ENCODE data around the gene BAG3. TPM values are rescaled to one million over a fixed set of nuclear protein-coding genes. Genes with fewer than 3 reads are reported as not detected.

BAG3 gene
- total and polyA plus RNA-seq, 7 donors = 10.8 to 62.4 (median 32.9) TPM

- Histone ChIP-seq H3K9me3 (no peaks in the 10 kb centered on the region), H3K4me1 (peaks cover 0 to 96% (median 92%) of the 10 kb centered on the region in 4 donors), H3K27me3 (no peaks in the 10 kb centered on the region), H3K27ac (peak overlapping the region; percentile 27 to 99 (median 77)), H3K4me3 (no peak overlapping the region), H3K36me3 (no peaks in the 10 kb centered on the region)
- intact Hi-C loops (cut with DNase I) = no loop called here
- no peak for DNase-seq
- TF ChIP-seq POLR2AphosphoS5 (IDR thresholded peaks at IDR 0.05) = no peak
- TF ChIP-seq POLR2A (IDR thresholded peaks at IDR 0.05) = no peak
- no peak for TF ChIP-seq EP300 (IDR thresholded peaks at IDR 0.05)
- no peak for TF ChIP-seq CTCF (IDR thresholded peaks at IDR 0.05)
- 84 to 88% methylated on average over 12 of the region's 12 CpGs for WGBS, 2 donors
These were observed 12.9 kb downstream of the BAG3 start for GRCh38 chr10:119663866-119664698.

GRCh38 chr10:119665901-119666708, 14.9 kb downstream of the BAG3 start:
- WGBS, 2 donors = 77 to 84% methylated on average over 14 of the region's 14 CpGs
- H3K27ac ChIP-seq = peak overlapping the region in 3 of 4 donors; percentile 72 to 98 (median 80)

GRCh38 chr10:119666709-119667004, 15.5 kb downstream of the BAG3 start:
- intact Hi-C loops (cut with DNase I) = no loop called here
- Histone ChIP-seq H3K27me3 (no peaks in the 10 kb centered on the region), H3K9me3 (no peaks in the 10 kb centered on the region), H3K4me3 (no peak overlapping the region), H3K4me1 (peaks cover 0 to 83% (median 79%) of the 10 kb centered on the region in 4 donors), H3K27ac (peak overlapping the region in 3 of 4 donors; percentile 72 to 98 (median 80)), H3K36me3 (peaks cover 17 to 23% (median 21%) of the 10 kb centered on the region in 4 donors)
- TF ChIP-seq POLR2A (IDR thresholded peaks at IDR 0.05) = no peak
- no peak for TF ChIP-seq CTCF (IDR thresholded peaks at IDR 0.05)
- TF ChIP-seq EP300 (IDR thresholded peaks at IDR 0.05) = no peak
- TF ChIP-seq POLR2AphosphoS5 (IDR thresholded peaks at IDR 0.05) = no peak
- DNase-seq = no peak
- 97% methylated on average over 2 of the region's 2 CpGs for WGBS, 2 donors

More at GRCh38 chr10:119665901-119666708, 14.9 kb downstream of the BAG3 start:
- Histone ChIP-seq H3K4me1 (peaks cover 0 to 88% (median 84%) of the 10 kb centered on the region in 4 donors), H3K36me3 (peaks cover 12 to 17% (median 16%) of the 10 kb centered on the region in 4 donors), H3K9me3 (no peaks in the 10 kb centered on the region), H3K27me3 (no peaks in the 10 kb centered on the region), H3K4me3 (no peak overlapping the region)
- no peak for DNase-seq
- TF ChIP-seq CTCF (IDR thresholded peaks at IDR 0.05) = no peak
- TF ChIP-seq POLR2AphosphoS5 (IDR thresholded peaks at IDR 0.05) = no peak
- no peak for TF ChIP-seq EP300 (IDR thresholded peaks at IDR 0.05)
- TF ChIP-seq POLR2A (IDR thresholded peaks at IDR 0.05) = no peak
- intact Hi-C loops (cut with DNase I) = no loop called here

GRCh38 chr10:119667562-119668328, 16.6 kb downstream of the BAG3 start:
- peak; percentile 90 for DNase-seq
- H3K36me3 ChIP-seq = peaks cover 27 to 34% (median 31%) of the 10 kb centered on the region in 4 donors
- H3K27me3 ChIP-seq = no peaks in the 10 kb centered on the region
- H3K27ac ChIP-seq = peak overlapping the region; percentile 72 to 98 (median 78)
- intact Hi-C loops (cut with DNase I) = no loop called here
- no peak for TF ChIP-seq EP300 (IDR thresholded peaks at IDR 0.05)
- TF ChIP-seq CTCF (IDR thresholded peaks at IDR 0.05) = peak in 1 of 4 experiments; percentile 11
- TF ChIP-seq POLR2AphosphoS5 (IDR thresholded peaks at IDR 0.05) = peak in 3 of 4 donors; percentile 38 to 52 (median 50)
- no peak for TF ChIP-seq POLR2A (IDR thresholded peaks at IDR 0.05)
- H3K4me1 ChIP-seq = peaks cover 0 to 75% (median 68%) of the 10 kb centered on the region in 4 donors
- 63 to 80% methylated on average over 12 of the region's 12 CpGs for WGBS, 2 donors
- no peaks in the 10 kb centered on the region for H3K9me3 ChIP-seq
- no peak overlapping the region for H3K4me3 ChIP-seq
